Measurements from ENCODE around the gene MYOC. TPM values are rescaled to one million over a fixed set of nuclear protein-coding genes. Genes with fewer than 3 reads are reported as not detected.

The MYOC gene
- total RNA-seq, 1 experiment from 2014 or later, result not detected

DNA sequence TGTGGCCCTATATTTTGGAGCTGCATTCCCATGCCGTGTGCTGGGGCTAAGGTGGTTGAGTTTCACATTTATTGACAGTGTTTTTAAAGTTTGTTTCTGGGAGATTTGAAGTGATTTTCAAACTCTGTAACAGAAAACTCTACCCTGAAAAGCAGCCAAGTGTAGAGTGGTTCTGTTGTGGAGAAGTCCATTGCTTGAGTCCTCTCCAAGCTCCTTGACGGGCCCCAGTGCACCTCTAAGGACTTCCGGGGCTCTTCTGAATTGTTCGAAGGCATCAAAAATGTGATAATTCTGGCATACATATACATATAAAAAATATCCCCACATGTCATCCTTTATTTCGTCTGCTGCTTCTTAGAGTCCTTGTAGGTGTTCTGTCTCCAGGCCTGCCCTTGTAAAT lies 25.5 kb downstream of the MYOC start:
- Histone ChIP-seq H3K4me1 (no peaks in the 10 kb centered on the region), H3K36me3 (ENCODE audit: control insufficient read depth, insufficient read depth, low read length) (no peaks in the 10 kb centered on the region), H3K9me3 (no peaks in the 10 kb centered on the region), H3K27me3 (replicated peaks; ENCODE audit: control insufficient read depth, insufficient read depth, low read length) (no peaks in the 10 kb centered on the region), H3K4me3 (ENCODE audit: low read depth, low read length) (no peak overlapping the region)
- H3K36me3 Mint-ChIP-seq (ENCODE audit: insufficient read depth, unreplicated experiment), result no peaks in the 10 kb centered on the region
- ChIA-PET CTCF (no interaction called here), POLR2A (no interaction called here)
- H3K27ac Mint-ChIP-seq (ENCODE audit: unreplicated experiment), result no peak overlapping the region
- H3K9me3 Mint-ChIP-seq (ENCODE audit: unreplicated experiment), result no peaks in the 10 kb centered on the region
- H3K4me1 Mint-ChIP-seq (ENCODE audit: low read depth, unreplicated experiment), result no peaks in the 10 kb centered on the region
- TF ChIP-seq, protein P1, sequence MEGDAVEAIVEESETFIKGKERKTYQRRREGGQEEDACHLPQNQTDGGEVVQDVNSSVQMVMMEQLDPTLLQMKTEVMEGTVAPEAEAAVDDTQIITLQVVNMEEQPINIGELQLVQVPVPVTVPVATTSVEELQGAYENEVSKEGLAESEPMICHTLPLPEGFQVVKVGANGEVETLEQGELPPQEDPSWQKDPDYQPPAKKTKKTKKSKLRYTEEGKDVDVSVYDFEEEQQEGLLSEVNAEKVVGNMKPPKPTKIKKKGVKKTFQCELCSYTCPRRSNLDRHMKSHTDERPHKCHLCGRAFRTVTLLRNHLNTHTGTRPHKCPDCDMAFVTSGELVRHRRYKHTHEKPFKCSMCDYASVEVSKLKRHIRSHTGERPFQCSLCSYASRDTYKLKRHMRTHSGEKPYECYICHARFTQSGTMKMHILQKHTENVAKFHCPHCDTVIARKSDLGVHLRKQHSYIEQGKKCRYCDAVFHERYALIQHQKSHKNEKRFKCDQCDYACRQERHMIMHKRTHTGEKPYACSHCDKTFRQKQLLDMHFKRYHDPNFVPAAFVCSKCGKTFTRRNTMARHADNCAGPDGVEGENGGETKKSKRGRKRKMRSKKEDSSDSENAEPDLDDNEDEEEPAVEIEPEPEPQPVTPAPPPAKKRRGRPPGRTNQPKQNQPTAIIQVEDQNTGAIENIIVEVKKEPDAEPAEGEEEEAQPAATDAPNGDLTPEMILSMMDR (IDR thresholded peaks at IDR 0.05; ENCODE audit: insufficient read depth in 1 of 2, low read depth in 1 of 2, low read length in 1 of 2, severe bottlenecking in 1 of 2, unreplicated experiment in 1 of 2), result no peak
- no TSS peak for BruUV-seq (replicated peaks)
- no peak for DNase-seq
- no peaks in the 10 kb centered on the region for H3K27me3 Mint-ChIP-seq (ENCODE audit: insufficient read depth, unreplicated experiment)
- intact Hi-C loops (cut with micrococcal nuclease; ENCODE audit: unreplicated experiment), result no loop called here
- no peak overlapping the region for H3K4me3 Mint-ChIP-seq (ENCODE audit: unreplicated experiment)

DNA sequence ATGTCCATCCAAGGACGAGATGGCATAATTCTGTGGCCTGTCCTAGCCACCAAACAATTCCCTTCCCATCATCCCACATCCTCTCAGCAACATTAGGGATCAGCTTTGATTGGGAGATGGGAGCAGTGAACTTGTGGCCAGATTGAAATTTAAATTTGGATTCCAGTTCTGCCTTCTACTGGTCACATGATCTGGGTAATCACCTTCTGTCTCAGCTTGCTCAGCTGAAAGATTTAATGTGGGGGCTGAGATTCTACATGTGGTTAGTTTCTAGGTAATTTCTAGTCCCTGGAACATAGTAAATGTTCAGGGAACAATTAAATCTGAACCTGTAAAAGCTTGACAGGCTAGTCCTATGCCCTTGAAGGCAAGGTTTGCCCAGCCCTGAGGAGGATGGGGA lies 27.3 kb downstream of the MYOC start:
- TF ChIP-seq, protein P1 (IDR thresholded peaks at IDR 0.05; ENCODE audit: insufficient read depth in 1 of 2, low read depth in 1 of 2, low read length in 1 of 2, severe bottlenecking in 1 of 2, unreplicated experiment in 1 of 2), result no peak
- POLR2A ChIA-PET, result no interaction called here

DNA sequence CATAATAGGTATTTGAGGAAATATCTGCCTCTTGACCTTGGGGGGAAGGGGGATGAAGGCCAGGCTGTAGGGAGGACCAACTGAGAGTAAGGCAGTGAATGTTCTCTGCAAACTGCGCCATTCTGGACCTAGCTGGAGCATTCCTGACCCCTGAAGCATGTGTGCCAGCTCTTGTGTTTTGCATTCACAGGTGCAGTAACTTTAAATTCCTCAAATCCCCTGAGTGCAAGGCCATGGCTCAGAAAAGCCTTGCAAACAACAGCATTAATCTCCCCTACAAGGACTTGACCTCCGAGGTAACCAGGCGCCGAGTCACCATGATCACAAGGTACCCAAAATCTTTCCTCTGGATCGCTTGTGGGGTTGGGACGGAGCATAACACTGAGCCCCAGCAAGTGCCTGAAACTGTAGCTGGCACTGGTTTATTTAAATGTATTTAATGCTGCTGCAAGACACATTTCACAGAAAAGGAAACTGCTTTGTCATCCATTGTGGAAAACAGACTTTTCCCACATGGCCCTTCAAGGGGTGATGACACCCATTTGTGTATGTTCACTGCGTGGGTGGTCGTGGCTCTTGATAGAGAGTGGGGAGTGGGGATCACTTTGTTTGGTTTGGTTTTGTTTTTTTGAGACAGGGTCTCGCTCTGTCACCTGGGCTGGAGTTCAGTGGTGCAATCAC lies 28.7 kb downstream of the MYOC start:
- DNase-seq, result no peak
- intact Hi-C loops (cut with micrococcal nuclease; ENCODE audit: unreplicated experiment), result no loop called here
- ChIA-PET CTCF (no interaction called here), POLR2A (no interaction called here)
- H3K4me3 Mint-ChIP-seq (ENCODE audit: unreplicated experiment), result no peak overlapping the region
- no peaks in the 10 kb centered on the region for H3K36me3 Mint-ChIP-seq (ENCODE audit: insufficient read depth, unreplicated experiment)
- TF ChIP-seq, protein P1 (IDR thresholded peaks at IDR 0.05; ENCODE audit: insufficient read depth in 1 of 2, low read depth in 1 of 2, low read length in 1 of 2, severe bottlenecking in 1 of 2, unreplicated experiment in 1 of 2), result no peak
- no peaks in the 10 kb centered on the region for H3K27me3 Mint-ChIP-seq (ENCODE audit: insufficient read depth, unreplicated experiment)
- H3K36me3 ChIP-seq (ENCODE audit: control insufficient read depth, insufficient read depth, low read length), result no peaks in the 10 kb centered on the region
- BruUV-seq (replicated peaks), result no TSS peak
- no peaks in the 10 kb centered on the region for H3K9me3 Mint-ChIP-seq (ENCODE audit: unreplicated experiment)
- no peak overlapping the region for H3K4me3 ChIP-seq (ENCODE audit: low read depth, low read length)
- no peak overlapping the region for H3K27ac Mint-ChIP-seq (ENCODE audit: unreplicated experiment)
- H3K4me1 ChIP-seq, result no peaks in the 10 kb centered on the region
- H3K9me3 ChIP-seq, result no peaks in the 10 kb centered on the region
- H3K4me1 Mint-ChIP-seq (ENCODE audit: low read depth, unreplicated experiment), result no peaks in the 10 kb centered on the region
- H3K27me3 ChIP-seq (replicated peaks; ENCODE audit: control insufficient read depth, insufficient read depth, low read length), result no peaks in the 10 kb centered on the region

More for the DNA sequence above, 27.3 kb downstream of the MYOC start:
- Histone ChIP-seq H3K9me3 (no peaks in the 10 kb centered on the region), H3K36me3 (ENCODE audit: control insufficient read depth, insufficient read depth, low read length) (no peaks in the 10 kb centered on the region), H3K4me1 (no peaks in the 10 kb centered on the region), H3K4me3 (ENCODE audit: low read depth, low read length) (no peak overlapping the region), H3K27me3 (replicated peaks; ENCODE audit: control insufficient read depth, insufficient read depth, low read length) (no peaks in the 10 kb centered on the region)
- no peaks in the 10 kb centered on the region for H3K9me3 Mint-ChIP-seq (ENCODE audit: unreplicated experiment)
- no TSS peak for BruUV-seq (replicated peaks)
- H3K4me1 Mint-ChIP-seq (ENCODE audit: low read depth, unreplicated experiment), result no peaks in the 10 kb centered on the region
- intact Hi-C loops (cut with micrococcal nuclease; ENCODE audit: unreplicated experiment), result no loop called here
- CTCF ChIA-PET, result no interaction called here
- no peak overlapping the region for H3K4me3 Mint-ChIP-seq (ENCODE audit: unreplicated experiment)
- H3K27ac Mint-ChIP-seq (ENCODE audit: unreplicated experiment), result no peak overlapping the region
- no peaks in the 10 kb centered on the region for H3K36me3 Mint-ChIP-seq (ENCODE audit: insufficient read depth, unreplicated experiment)
- no peaks in the 10 kb centered on the region for H3K27me3 Mint-ChIP-seq (ENCODE audit: insufficient read depth, unreplicated experiment)
- no peak for DNase-seq

Measured in Caco-2 (cell line).